HG02852 (cell line): ENCODE data around the gene ZNF699.
"Not testable (repeated sequence)": the region's sequence is repeated elsewhere in the genome, so short reads cannot be mapped to it uniquely, and the experiment has no call there.

Experiments
- ATAC-seq: cut with Tn5 transposase; IDR thresholded peaks from one replicate; pipeline ENCODE4 v1.9.1; 2021; ENCODE audit warnings: mild to moderate bottlenecking, moderate library complexity; ENCODE audit not compliant: unreplicated experiment

ZNF699 gene

GRCh38 chr19:9309139-9309973 is at the start of gene ZNF699:
Gene ZNF699, minus strand, starts transcription at chr19:9309838. Its CDS starts 4,719 bp downstream, at chr19:9305119.
- ATAC-seq = peak; percentile 85

GRCh38 chr19:9354651-9355050 is 45.0 kb upstream of the ZNF699 start:
- ATAC-seq = no peak

GRCh38 chr19:9353011-9353410 is 43.4 kb upstream of the ZNF699 start:
- no peak for ATAC-seq

GRCh38 chr19:9352505-9352904 is 42.9 kb upstream of the ZNF699 start:
- ATAC-seq = no peak

- no peak for ATAC-seq
These were observed 39.0 kb upstream of the ZNF699 start for GRCh38 chr19:9348671-9349070.

- no peak for ATAC-seq
These were observed 38.6 kb upstream of the ZNF699 start for GRCh38 chr19:9348253-9348652.

GRCh38 chr19:9345005-9345404 is 35.4 kb upstream of the ZNF699 start:
- no peak for ATAC-seq

GRCh38 chr19:9342610-9343304 is 33.1 kb upstream of the ZNF699 start:
- no peak for ATAC-seq

- ATAC-seq = no peak
These were observed 20.4 kb upstream of the ZNF699 start for GRCh38 chr19:9329999-9330398.

- ATAC-seq = no peak
These were observed 14.9 kb upstream of the ZNF699 start for GRCh38 chr19:9324584-9324962.

GRCh38 chr19:9323919-9324583 is 14.4 kb upstream of the ZNF699 start, which contains the start of gene ZNF559:
Gene ZNF559, plus strand, starts transcription at chr19:9324179. Its CDS starts 14,371 bp downstream, at chr19:9338550.
- ATAC-seq = peak; percentile 95

GRCh38 chr19:9323557-9323918 is 13.9 kb upstream of the ZNF699 start:
- ATAC-seq = peak; percentile 30

- not testable (repeated sequence) for ATAC-seq
These were observed 12.6 kb upstream of the ZNF699 start for GRCh38 chr19:9322201-9322600.

- not testable (repeated sequence) for ATAC-seq
These were observed 12.1 kb upstream of the ZNF699 start for GRCh38 chr19:9321756-9322155.

GRCh38 chr19:9321338-9321737 is 11.7 kb upstream of the ZNF699 start:
- ATAC-seq = no peak

- no peak for ATAC-seq
These were observed 4.1 kb upstream of the ZNF699 start for GRCh38 chr19:9313756-9314155.

- ATAC-seq = peak; percentile 62
These were observed 372 bp upstream of the ZNF699 start for GRCh38 chr19:9309974-9310446.

GRCh38 chr19:9308091-9308770 is 1.4 kb downstream of the ZNF699 start:
- no peak for ATAC-seq

- no peak for ATAC-seq
These were observed 3.2 kb downstream of the ZNF699 start for GRCh38 chr19:9306443-9306842.

GRCh38 chr19:9296336-9296735 is 13.3 kb downstream of the ZNF699 start:
- no peak for ATAC-seq

- no peak for ATAC-seq
These were observed 14.2 kb downstream of the ZNF699 start for GRCh38 chr19:9295411-9295849.
